ENCODE results near the gene MED13. TPM values are rescaled to one million over a fixed set of nuclear protein-coding genes. Genes with fewer than 3 reads are reported as not detected.
A peak's percentile ranks its signal among the peaks of the same experiment; 100 is the strongest.

The MED13 gene
- total RNA-seq, 1 experiment from 2014 or later = 96.0 TPM

- Histone ChIP-seq H3K27ac (ENCODE audit: low read depth, low read length) (peak overlapping the region; percentile 69), H3K4me1 (ENCODE audit: control insufficient read depth in 1 of 2, insufficient read depth in 2 of 2, low read length in 2 of 2) (peaks cover 12 to 16% of the 10 kb centered on the region in 2 experiments; a peak in 3 of 4 replicates), H3K4me3 (replicated peaks in 1 of 2; ENCODE audit: low read depth in 1 of 2, low read length in 2 of 2) (peak overlapping the region; percentile 86 to 88), H2AFZ (ENCODE audit: low read depth, low read length, poor library complexity, severe bottlenecking) (peak overlapping the region; percentile 54), H4K20me1 (ENCODE audit: insufficient read depth) (no peaks in the 10 kb centered on the region), H3K9me3 (ENCODE audit: control insufficient read depth in 1 of 2, insufficient read depth in 1 of 2, low read depth in 1 of 2, low read length in 2 of 2) (no peaks in the 10 kb centered on the region), H3K36me3 (ENCODE audit: control insufficient read depth in 1 of 2, insufficient read depth in 2 of 2, low read length in 2 of 2) (peaks cover 9 to 14% of the 10 kb centered on the region in 2 experiments; a peak in 2 of 4 replicates), H3K4me2 (ENCODE audit: low read length) (peak overlapping the region; percentile 86), H3K9ac (ENCODE audit: low read length) (peak overlapping the region; percentile 89), H3K79me2 (ENCODE audit: insufficient read depth, low read length) (peaks cover 27% of the 10 kb centered on the region), H3K9me2 (ENCODE audit: insufficient read depth) (no peaks in the 10 kb centered on the region), H3K27me3 (ENCODE audit: insufficient read depth, low read length) (no peaks in the 10 kb centered on the region)
- DNase-seq (ENCODE audit: low read depth, low spot score) (no peak), ATAC-seq (peak; percentile 24)
- ChIA-PET CTCF (interaction anchor here (0.6 kb wide), 1 partner anchor 182 kb away, joined by 4 read pairs; no protein-coding TSS in a partner anchor), RAD21 (ENCODE audit: low non-redundant PET in 1 of 2, low total read pairs in 2 of 2, uncharacterized antibody in 2 of 2, unreplicated experiment in 2 of 2) (no interaction called here), POLR2A (no interaction called here)
- intact Hi-C loops (cut with micrococcal nuclease) = no loop called here
- BruUV-seq (replicated peaks) = TSS peak; percentile 77
- no peak for TF ChIP-seq YY1 (IDR thresholded peaks at IDR 0.05; ENCODE audit: extremely low read depth, insufficient replicate concordance, low read depth, low read length)
- TF ChIP-seq SP1 (IDR thresholded peaks at IDR 0.05; ENCODE audit: low read depth) = no peak
- no peak for TF ChIP-seq ZNF274 (IDR thresholded peaks at IDR 0.05; ENCODE audit: low read depth, low read length)
- TF ChIP-seq, protein P1, sequence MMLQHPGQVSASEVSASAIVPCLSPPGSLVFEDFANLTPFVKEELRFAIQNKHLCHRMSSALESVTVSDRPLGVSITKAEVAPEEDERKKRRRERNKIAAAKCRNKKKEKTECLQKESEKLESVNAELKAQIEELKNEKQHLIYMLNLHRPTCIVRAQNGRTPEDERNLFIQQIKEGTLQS (IDR thresholded peaks at IDR 0.05) = no peak
- TF ChIP-seq SIN3A (IDR thresholded peaks at IDR 0.05; ENCODE audit: low read depth) = no peak; the same call in 1 of the 2 replicates
- no peak for TF ChIP-seq RAD21 (IDR thresholded peaks at IDR 0.05; ENCODE audit: low read depth)
- no peak for TF ChIP-seq EGR1 (IDR thresholded peaks at IDR 0.05; ENCODE audit: low read depth)
- no peak for TF ChIP-seq EZH2phosphoT487 (IDR thresholded peaks at IDR 0.05; ENCODE audit: borderline replicate concordance)
- no peak for TF ChIP-seq POLR2A (IDR thresholded peaks at IDR 0.05; ENCODE audit: borderline replicate concordance, extremely low read depth, insufficient read depth, insufficient read length)
- no peak for TF ChIP-seq CTCF (IDR thresholded peaks at IDR 0.05 in 2 of 3, conservative IDR thresholded peaks at IDR 0.05 in 1 of 3; ENCODE audit: borderline replicate concordance in 1 of 3, insufficient read depth in 1 of 3, low read depth in 2 of 3, low read length in 2 of 3)
- no peak for TF ChIP-seq POLR2AphosphoS5 (IDR thresholded peaks at IDR 0.05; ENCODE audit: low read depth, low read length)
Observed at GRCh38 chr17:61928101-61928436, 137.0 kb downstream of the MED13 start.

Data from HCT116 (cell line).